ENCODE measurements around the gene SLIT1.

Gene SLIT1

GRCh38 chr10:97022616-97023015 is 163.1 kb downstream of the SLIT1 start:
- no peak for DNase-seq (ENCODE audit: low spot score)

GRCh38 chr10:97020452-97021400 is 165.0 kb downstream of the SLIT1 start:
- no peak for DNase-seq (ENCODE audit: low spot score)

GRCh38 chr10:97019213-97019844 is 166.4 kb downstream of the SLIT1 start:
- no peak for DNase-seq (ENCODE audit: low spot score)

- no peak for DNase-seq (ENCODE audit: low spot score)
Measured at GRCh38 chr10:97018251-97019212, 167.2 kb downstream of the SLIT1 start.

- DNase-seq (ENCODE audit: low spot score), result no peak
Measured at GRCh38 chr10:97017474-97017903, 168.3 kb downstream of the SLIT1 start.

- DNase-seq (ENCODE audit: low spot score), result no peak
Measured at GRCh38 chr10:97016728-97017473, 168.9 kb downstream of the SLIT1 start.

- no peak for DNase-seq (ENCODE audit: low spot score)
Measured at GRCh38 chr10:97015240-97015639, 170.5 kb downstream of the SLIT1 start.

GRCh38 chr10:97013983-97014382 is 171.8 kb downstream of the SLIT1 start:
- no peak for DNase-seq (ENCODE audit: low spot score)

GRCh38 chr10:97013568-97013967 is 172.2 kb downstream of the SLIT1 start:
- no peak for DNase-seq (ENCODE audit: low spot score)

- no peak for DNase-seq (ENCODE audit: low spot score)
Measured at GRCh38 chr10:97012470-97012869, 173.3 kb downstream of the SLIT1 start.

- DNase-seq (ENCODE audit: low spot score), result no peak
Measured at GRCh38 chr10:97011397-97011796, 174.4 kb downstream of the SLIT1 start.

- DNase-seq (ENCODE audit: low spot score), result no peak
Measured at GRCh38 chr10:97010695-97011206, 175.0 kb downstream of the SLIT1 start.

- no peak for DNase-seq (ENCODE audit: low spot score)
Measured at GRCh38 chr10:97007417-97007816, 178.3 kb downstream of the SLIT1 start.

- no peak for DNase-seq (ENCODE audit: low spot score)
Measured at GRCh38 chr10:97006364-97006763, 179.4 kb downstream of the SLIT1 start.

- DNase-seq (ENCODE audit: low spot score), result no peak
Measured at GRCh38 chr10:97005349-97005748, 180.4 kb downstream of the SLIT1 start.

GRCh38 chr10:97004591-97004990 is 181.2 kb downstream of the SLIT1 start:
- DNase-seq (ENCODE audit: low spot score), result no peak

GRCh38 chr10:97003804-97004201 is 182.0 kb downstream of the SLIT1 start:
- no peak for DNase-seq (ENCODE audit: low spot score)

- no peak for DNase-seq (ENCODE audit: low spot score)
Measured at GRCh38 chr10:97003151-97003803, 182.5 kb downstream of the SLIT1 start.

- no peak for DNase-seq (ENCODE audit: low spot score)
Measured at GRCh38 chr10:97002670-97003069, 183.1 kb downstream of the SLIT1 start.

GRCh38 chr10:97001183-97001991 is 184.4 kb downstream of the SLIT1 start:
- DNase-seq (ENCODE audit: low spot score), result no peak
